CD4-positive, alpha-beta memory T cell (primary cell): ENCODE data around the gene LAMC1. TPM values are rescaled to one million over a fixed set of nuclear protein-coding genes. Genes with fewer than 3 reads are reported as not detected.
"Not testable (repeated sequence)": the region's sequence is repeated elsewhere in the genome, so short reads cannot be mapped to it uniquely, and the experiment has no call there.

Source experiments
- CTCF ChIA-PET: fragments of 350-600 bp; sonication (Branson Sonifier 250); formaldehyde crosslinking; loops from one replicate; lab custom pipeline; 2021; ENCODE audit warnings: inconsistent platforms; ENCODE audit not compliant: partially characterized antibody; lab: Charles Lee
- POLR2A ChIA-PET: fragments of 350-600 bp; sonication (Branson Sonifier 250); formaldehyde crosslinking; loops from one replicate; lab custom pipeline; 2021; ENCODE audit not compliant: partially characterized antibody; lab: Charles Lee
- DNase-seq, 5 donors: peaks; one replicate each; pipeline versions ENCODE4 v3.0.0 to v3.0.0-alpha.2; 2020 to 2022; ENCODE audit warnings: mixed read lengths in 1 of 5
- H3K27ac ChIP-seq: one replicate; pipeline ENCODE4 v1.7.0; 2013; ENCODE audit warnings: low read depth, low read length
- H3K27me3 ChIP-seq: 2 replicates; pipeline ENCODE4 v1.7.0; 2013; ENCODE audit warnings: mild to moderate bottlenecking, low read length, moderate library complexity; ENCODE audit not compliant: insufficient read depth
- H3K36me3 ChIP-seq: 2 replicates; pipeline ENCODE4 v1.7.0; 2013; ENCODE audit warnings: mild to moderate bottlenecking, low read length, moderate library complexity; ENCODE audit not compliant: insufficient read depth
- H3K4me1 ChIP-seq: 2 replicates; pipeline ENCODE4 v1.7.0; 2013; ENCODE audit warnings: mild to moderate bottlenecking, low read length, moderate library complexity; ENCODE audit not compliant: insufficient read depth
- H3K4me3 ChIP-seq, 2 donors: one replicate each; pipeline ENCODE4 v1.7.0; 2013; ENCODE audit warnings: low read length in 2 of 2, mild to moderate bottlenecking in 1 of 2
- H3K9me3 ChIP-seq, 2 donors: one replicate each; pipeline ENCODE4 v1.7.0; 2013; ENCODE audit warnings: low read length in 2 of 2, control low read depth in 1 of 2; ENCODE audit not compliant: control insufficient read depth in 1 of 2
- H3K27ac Mint-ChIP-seq, 7 donors: one replicate each; pipeline ENCODE4 v1.8.0; 2020 to 2021; ENCODE audit warnings: mixed read lengths in 7 of 7, mild to moderate bottlenecking in 6 of 7, inconsistent platforms in 3 of 7, moderate library complexity in 3 of 7
- H3K27me3 Mint-ChIP-seq, 2 donors: one replicate each; pipeline ENCODE4 v1.8.0; 2020 to 2021; ENCODE audit warnings: mixed read lengths in 2 of 2
- H3K36me3 Mint-ChIP-seq, 2 donors: one replicate each; pipeline ENCODE4 v1.8.0; 2020 to 2021; ENCODE audit warnings: mixed read lengths in 2 of 2, inconsistent platforms in 1 of 2, mild to moderate bottlenecking in 1 of 2
- H3K4me1 Mint-ChIP-seq, 4 donors: one replicate each; pipeline ENCODE4 v1.8.0; 2020 to 2021; ENCODE audit warnings: mixed read lengths in 4 of 4, mild to moderate bottlenecking in 1 of 4
- H3K4me3 Mint-ChIP-seq, 8 donors: one replicate each; pipeline ENCODE4 v1.8.0; 2020 to 2021; ENCODE audit warnings: mixed read lengths in 8 of 8, mild to moderate bottlenecking in 7 of 8, moderate library complexity in 6 of 8, inconsistent platforms in 3 of 8
- H3K9me3 Mint-ChIP-seq, 8 donors: one replicate each; pipeline ENCODE4 v1.8.0; 2020 to 2021; ENCODE audit warnings: mixed read lengths in 8 of 8, mild to moderate bottlenecking in 5 of 8, inconsistent platforms in 3 of 8, moderate library complexity in 1 of 8
- intact Hi-C: fragments of 100-400 bp; cut with micrococcal nuclease; formaldehyde crosslinking; loops from one replicate; pipeline ENCODE4 v1.15.1; 2023
- polyA plus RNA-seq, 2 donors: library from polyadenylated mRNA; unstranded; fragments of 300-500 nt; fragmentation: Illumina TruSeq; gene quantifications; one replicate each; pipeline ENCODE4 v1.2.3, GENCODE V29; 2021
- total RNA-seq, 2 experiments: library from RNA; stranded (reverse); gene quantifications; one replicate each; pipeline ENCODE4 v1.2.3, GENCODE V29; 2021

The LAMC1 gene
- total and polyA plus RNA-seq, 4 experiments from 2014 or later, result 0.49 to 0.50 TPM; not detected in 2

DNA sequence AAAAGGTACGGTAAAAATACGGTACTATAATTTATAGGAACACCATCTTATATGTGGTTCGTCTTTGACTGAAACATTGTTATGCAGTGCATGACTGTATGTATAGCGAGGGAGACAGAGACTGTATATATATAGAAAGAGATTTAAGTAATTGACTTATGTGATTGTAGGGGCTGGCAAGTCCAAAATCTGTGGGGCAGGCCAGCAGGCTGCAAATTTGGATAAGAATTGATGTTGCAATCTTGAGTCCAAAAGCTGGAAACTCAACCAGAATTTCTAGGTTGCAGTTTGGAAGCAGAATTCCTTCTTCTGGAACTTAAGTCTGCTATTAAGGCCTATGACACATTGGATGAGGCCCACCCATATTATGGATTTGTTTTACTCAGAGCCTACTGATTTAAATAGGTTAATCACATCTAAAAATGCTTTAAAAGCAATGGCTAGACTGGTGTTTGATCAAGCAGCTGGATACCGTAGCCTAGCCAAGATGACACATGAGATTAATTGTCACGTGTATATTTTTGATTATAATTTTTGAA, 42.0 kb downstream of the LAMC1 start:
- ChIA-PET POLR2A (no interaction called here), CTCF (no interaction called here)
- Histone ChIP-seq H3K27me3 (no peaks in the 10 kb centered on the region), H3K4me3 (no peak overlapping the region), H3K9me3 (no peaks in the 10 kb centered on the region), H3K36me3 (no peaks in the 10 kb centered on the region), H3K4me1 (no peaks in the 10 kb centered on the region), H3K27ac (no peak overlapping the region)
- Mint-ChIP-seq H3K9me3 (peaks cover 0 to 2% (median 0%) of the 10 kb centered on the region in 8 donors), H3K36me3 (no peaks in the 10 kb centered on the region), H3K4me3 (no peak overlapping the region), H3K27ac (no peak overlapping the region), H3K27me3 (peaks cover 0 to 3% of the 10 kb centered on the region in 2 donors), H3K4me1 (no peaks in the 10 kb centered on the region)
- intact Hi-C loops, result no loop called here
- DNase-seq, result no peak

- H3K27ac ChIP-seq, H3K4me3 ChIP-seq, H3K36me3 ChIP-seq, intact Hi-C loops, H3K4me1 ChIP-seq, CTCF ChIA-PET, H3K27me3 Mint-ChIP-seq, H3K4me1 Mint-ChIP-seq, POLR2A ChIA-PET, H3K36me3 Mint-ChIP-seq, H3K27ac Mint-ChIP-seq, H3K9me3 Mint-ChIP-seq, H3K4me3 Mint-ChIP-seq, DNase-seq, H3K9me3 ChIP-seq, H3K27me3 ChIP-seq: not testable (repeated sequence)
Observed at GRCh38 chr1:183066432-183066831, 43.2 kb downstream of the LAMC1 start.

DNA sequence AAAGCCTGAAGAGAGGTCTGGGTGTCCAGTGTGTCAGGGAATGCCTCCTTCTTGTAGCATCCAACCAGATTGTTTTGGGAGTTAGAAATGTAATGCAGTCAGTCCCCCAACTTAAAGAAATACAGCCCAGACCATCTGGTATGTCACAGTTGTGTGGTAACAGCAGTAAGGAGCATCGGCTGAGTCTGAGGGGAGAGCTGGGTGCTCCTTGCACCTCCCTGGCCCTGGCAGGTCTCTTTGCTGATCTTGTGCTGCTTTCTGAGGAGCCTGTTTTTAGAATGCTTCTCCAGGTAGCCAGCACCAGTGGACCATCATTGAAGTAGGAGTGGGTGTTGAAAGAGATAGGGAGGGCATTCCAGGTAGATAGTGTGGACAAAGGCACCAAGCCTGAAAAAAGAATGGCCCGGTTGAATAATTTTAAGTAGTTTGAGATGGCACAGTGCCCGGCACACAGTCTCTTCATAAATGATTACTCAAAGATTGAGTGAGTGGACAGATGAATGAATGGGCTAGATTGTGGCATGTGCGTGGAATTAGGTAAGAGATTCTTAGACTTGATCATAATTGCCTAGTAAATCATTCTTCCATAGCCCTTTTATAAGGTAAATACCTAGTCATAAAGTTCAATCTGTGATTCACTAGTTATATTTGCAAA, 46.5 kb downstream of the LAMC1 start:
- H3K36me3 ChIP-seq, result no peaks in the 10 kb centered on the region
- H3K27me3 Mint-ChIP-seq, result peaks cover 0 to 5% of the 10 kb centered on the region in 2 donors
- H3K27ac Mint-ChIP-seq, result no peak overlapping the region
- no peak overlapping the region for H3K4me3 Mint-ChIP-seq
- no peaks in the 10 kb centered on the region for H3K4me1 ChIP-seq
- H3K9me3 ChIP-seq, result no peaks in the 10 kb centered on the region
- no peaks in the 10 kb centered on the region for H3K27me3 ChIP-seq
- DNase-seq, result no peak
- POLR2A ChIA-PET, result no interaction called here
- H3K36me3 Mint-ChIP-seq, result no peaks in the 10 kb centered on the region
- no peak overlapping the region for H3K27ac ChIP-seq
- peaks cover 0 to 2% (median 0%) of the 10 kb centered on the region in 8 donors for H3K9me3 Mint-ChIP-seq
- CTCF ChIA-PET, result interaction anchor here (0.9 kb wide), 1 partner anchor 13 kb away, joined by 3 read pairs; no protein-coding TSS in a partner anchor
- no peaks in the 10 kb centered on the region for H3K4me1 Mint-ChIP-seq
- H3K4me3 ChIP-seq, result no peak overlapping the region
- intact Hi-C loops, result no loop called here

- intact Hi-C loops, result no loop called here
- H3K4me3 ChIP-seq, result no peak overlapping the region
- H3K4me1 Mint-ChIP-seq, result no peaks in the 10 kb centered on the region
- no peak overlapping the region for H3K4me3 Mint-ChIP-seq
- POLR2A ChIA-PET, result no interaction called here
- no peaks in the 10 kb centered on the region for H3K36me3 ChIP-seq
- DNase-seq, result no peak
- peaks cover 0 to 2% (median 0%) of the 10 kb centered on the region in 8 donors for H3K9me3 Mint-ChIP-seq
- peaks cover 0 to 5% of the 10 kb centered on the region in 2 donors for H3K27me3 Mint-ChIP-seq
- H3K4me1 ChIP-seq, result no peaks in the 10 kb centered on the region
- H3K27me3 ChIP-seq, result no peaks in the 10 kb centered on the region
- H3K27ac ChIP-seq, result no peak overlapping the region
- H3K27ac Mint-ChIP-seq, result no peak overlapping the region
- H3K36me3 Mint-ChIP-seq, result no peaks in the 10 kb centered on the region
- CTCF ChIA-PET, result interaction anchor here (0.9 kb wide), 1 partner anchor 14 kb away, joined by 3 read pairs; no protein-coding TSS in a partner anchor
- H3K9me3 ChIP-seq, result no peaks in the 10 kb centered on the region
Observed at GRCh38 chr1:183070234-183070922, 47.2 kb downstream of the LAMC1 start.

DNA sequence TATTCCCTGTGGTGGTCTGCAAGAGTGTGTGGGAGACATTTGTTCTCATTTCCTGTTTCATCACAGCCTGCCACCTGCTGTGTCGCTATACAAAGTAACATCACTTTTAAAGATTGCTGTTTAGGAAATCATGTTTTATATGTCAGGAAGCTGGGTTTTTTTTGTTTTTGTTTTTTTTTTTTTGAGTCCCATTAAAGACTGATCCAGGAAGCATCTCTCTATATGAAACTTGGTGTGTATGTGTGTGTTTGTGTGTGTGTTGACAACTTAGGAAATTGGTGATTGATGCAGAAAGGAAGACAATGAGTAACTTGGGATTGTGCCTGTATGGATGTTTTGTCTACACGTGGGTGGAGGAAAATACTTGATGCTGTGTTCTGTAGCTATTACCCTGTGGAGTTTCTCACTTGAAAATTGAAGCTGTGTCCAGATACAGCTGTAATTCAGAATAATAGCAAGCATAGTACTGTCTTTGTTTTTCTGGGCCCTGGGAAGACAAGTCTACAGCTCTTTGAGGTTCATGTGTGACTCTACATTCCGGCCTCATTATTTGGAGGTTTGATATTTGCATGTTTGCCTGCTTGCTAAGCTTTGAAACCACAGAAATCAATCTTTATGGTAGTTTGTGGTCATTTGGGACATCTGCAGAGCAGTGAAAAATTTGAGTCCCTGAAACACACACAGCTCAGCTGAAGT, 47.9 kb downstream of the LAMC1 start:
- Histone ChIP-seq H3K4me1 (no peaks in the 10 kb centered on the region), H3K4me3 (no peak overlapping the region), H3K36me3 (no peaks in the 10 kb centered on the region), H3K27ac (no peak overlapping the region), H3K27me3 (no peaks in the 10 kb centered on the region), H3K9me3 (no peaks in the 10 kb centered on the region)
- Mint-ChIP-seq H3K27me3 (peaks cover 0 to 5% of the 10 kb centered on the region in 2 donors), H3K4me1 (no peaks in the 10 kb centered on the region), H3K4me3 (no peak overlapping the region), H3K27ac (no peak overlapping the region), H3K9me3 (peaks cover 0 to 2% (median 0%) of the 10 kb centered on the region in 8 donors), H3K36me3 (no peaks in the 10 kb centered on the region)
- no peak for DNase-seq
- CTCF ChIA-PET, result interaction anchor here (0.9 kb wide), 1 partner anchor 14 kb away, joined by 3 read pairs; no protein-coding TSS in a partner anchor
- intact Hi-C loops, result no loop called here
- POLR2A ChIA-PET, result no interaction called here

GRCh38 chr1:183072595-183072994, 49.4 kb downstream of the LAMC1 start:
- H3K36me3 ChIP-seq, H3K27ac Mint-ChIP-seq, CTCF ChIA-PET, H3K36me3 Mint-ChIP-seq, H3K4me1 ChIP-seq, POLR2A ChIA-PET, H3K9me3 ChIP-seq, H3K4me3 Mint-ChIP-seq, H3K27me3 Mint-ChIP-seq, H3K27me3 ChIP-seq, H3K27ac ChIP-seq, DNase-seq, intact Hi-C loops, H3K4me1 Mint-ChIP-seq, H3K9me3 Mint-ChIP-seq, H3K4me3 ChIP-seq: not testable (repeated sequence)

DNA sequence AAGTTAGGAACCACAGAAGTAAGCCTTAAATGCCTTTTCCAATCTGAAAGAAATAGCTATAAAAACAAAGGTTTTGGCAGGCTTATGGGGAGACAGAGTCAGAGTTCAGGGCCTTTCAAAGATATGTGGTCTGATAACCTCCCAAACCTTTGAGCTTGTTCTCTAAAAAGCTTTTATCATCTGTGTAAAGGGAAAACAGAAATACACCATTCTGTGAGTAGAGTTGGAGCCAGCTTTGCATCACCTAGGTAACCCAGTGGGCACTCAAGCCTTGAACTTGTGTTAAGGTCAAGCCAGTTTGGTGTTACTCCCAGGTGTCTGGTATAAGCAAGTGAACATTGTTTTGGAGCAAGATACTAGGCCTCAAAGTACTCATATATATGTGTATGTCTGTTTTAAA, 50.1 kb downstream of the LAMC1 start:
- H3K4me1 ChIP-seq, result no peaks in the 10 kb centered on the region
- no peaks in the 10 kb centered on the region for H3K27me3 ChIP-seq
- H3K4me3 ChIP-seq, result no peak overlapping the region
- DNase-seq, result no peak
- no peak overlapping the region for H3K4me3 Mint-ChIP-seq
- no peak overlapping the region for H3K27ac Mint-ChIP-seq
- H3K9me3 ChIP-seq, result no peaks in the 10 kb centered on the region
- H3K36me3 Mint-ChIP-seq, result no peaks in the 10 kb centered on the region
- H3K4me1 Mint-ChIP-seq, result no peaks in the 10 kb centered on the region
- H3K36me3 ChIP-seq, result no peaks in the 10 kb centered on the region
- H3K9me3 Mint-ChIP-seq, result no peaks in the 10 kb centered on the region
- no peak overlapping the region for H3K27ac ChIP-seq
- intact Hi-C loops, result no loop called here
- H3K27me3 Mint-ChIP-seq, result peaks cover 1 to 5% of the 10 kb centered on the region in 2 donors
- CTCF ChIA-PET, result no interaction called here
- POLR2A ChIA-PET, result no interaction called here
